ENCODE data around the gene NRCAM.
A peak's percentile ranks its signal among the peaks of the same experiment; 100 is the strongest.

Gene NRCAM

GRCh38 chr7:108193594-108194498 lies 262.4 kb downstream of the NRCAM start:
- DNase-seq: no peak

- no peak for DNase-seq
Measured at GRCh38 chr7:108190891-108191290, 265.3 kb downstream of the NRCAM start.

GRCh38 chr7:108189733-108190388 lies 266.4 kb downstream of the NRCAM start:
- DNase-seq: no peak

GRCh38 chr7:108188724-108189123 lies 267.5 kb downstream of the NRCAM start:
- no peak for DNase-seq

GRCh38 chr7:108181073-108181985 lies 274.9 kb downstream of the NRCAM start:
- peak in 1 of 2 donors; percentile 35 for DNase-seq

GRCh38 chr7:108178398-108178797 lies 277.8 kb downstream of the NRCAM start:
- no peak for DNase-seq

- no peak for DNase-seq
Measured at GRCh38 chr7:108171164-108171563, 285.1 kb downstream of the NRCAM start.

- no peak for DNase-seq
Measured at GRCh38 chr7:108170251-108170650, 286.0 kb downstream of the NRCAM start.

GRCh38 chr7:108167460-108167859 lies 288.8 kb downstream of the NRCAM start:
- no peak for DNase-seq

GRCh38 chr7:108166687-108167086 lies 289.5 kb downstream of the NRCAM start:
- no peak for DNase-seq

GRCh38 chr7:108165723-108166122 lies 290.5 kb downstream of the NRCAM start:
- no peak for DNase-seq

- no peak for DNase-seq
Measured at GRCh38 chr7:108164946-108165345, 291.3 kb downstream of the NRCAM start.

- no peak for DNase-seq
Measured at GRCh38 chr7:108164342-108164741, 291.9 kb downstream of the NRCAM start.

- DNase-seq: no peak
Measured at GRCh38 chr7:108158776-108159175, 297.5 kb downstream of the NRCAM start.

- DNase-seq: no peak
Measured at GRCh38 chr7:108157606-108158335, 298.5 kb downstream of the NRCAM start.

- DNase-seq: no peak
Measured at GRCh38 chr7:108156897-108157605, 299.2 kb downstream of the NRCAM start.

- DNase-seq: no peak
Measured at GRCh38 chr7:108152198-108152597, 304.0 kb downstream of the NRCAM start.

GRCh38 chr7:108149908-108150307 lies 306.3 kb downstream of the NRCAM start:
- no peak for DNase-seq

- no peak for DNase-seq
Measured at GRCh38 chr7:108149119-108149518, 307.1 kb downstream of the NRCAM start.

- no peak for DNase-seq
Measured at GRCh38 chr7:108147031-108147563, 309.1 kb downstream of the NRCAM start.

GRCh38 chr7:108146070-108146842 lies 310.0 kb downstream of the NRCAM start:
- peak; percentile 36 to 38 for DNase-seq
